ENCODE results near the gene BICDL2.
A peak's percentile ranks its signal among the peaks of the same experiment; 100 is the strongest.

Gene BICDL2

GRCh38 chr16:2980227-2981176 lies 56.2 kb downstream of the BICDL2 start, which contains the start of gene PKMYT1:
PKMYT1 (minus strand) TSS chr16:2980446; CDS start chr16:2979657, 789 bp downstream.
- DNase-seq = peak; percentile 90

- no peak for DNase-seq
Measured at GRCh38 chr16:2979669-2980226, 57.0 kb downstream of the BICDL2 start.
